HEK293T (cell line): Measurements from ENCODE around the gene FAM193A.
A peak's percentile ranks its signal among the peaks of the same experiment; 100 is the strongest.

Source experiments
- CTCF ChIA-PET: fragments of 350-600 bp; formaldehyde crosslinking; extraction: SDS; loops from one replicate; lab custom pipeline; 2021; ENCODE audit warnings: antibody characterized with exemption, inconsistent platforms; lab: Yijun Ruan, JAX
- POLR2A ChIA-PET: fragments of 350-600 bp; formaldehyde crosslinking; extraction: SDS; loops from one replicate; lab custom pipeline; 2020; ENCODE audit warnings: antibody characterized with exemption, inconsistent platforms; lab: Yijun Ruan, JAX
- DNase-seq: peaks from one replicate; pipeline ENCODE4 v3.0.0; 2012; ENCODE audit warnings: mixed read lengths; ENCODE audit errors: extremely low spot score
- ARNT ChIP-seq: fragments of 450-650 bp; IDR thresholded peaks from 2 replicates; pipeline ENCODE4 v1.6.1; 2017; ENCODE audit warnings: mild to moderate bottlenecking
- BHLHE40 ChIP-seq: fragments of 450-650 bp; IDR thresholded peaks from 2 replicates; pipeline ENCODE4 v1.6.1; 2016; ENCODE audit warnings: mild to moderate bottlenecking, moderate library complexity, borderline replicate concordance
- CTBP1 ChIP-seq: fragments of 450-650 bp; IDR thresholded peaks from 2 replicates; pipeline ENCODE4 v1.6.1; 2016; ENCODE audit warnings: borderline replicate concordance
- ELF4 ChIP-seq: fragments of 450-650 bp; IDR thresholded peaks from 2 replicates; pipeline ENCODE4 v1.6.1; 2017; ENCODE audit warnings: antibody characterized with exemption
- FOXA1 ChIP-seq: fragments of 450-650 bp; IDR thresholded peaks from 2 replicates; pipeline ENCODE4 v1.6.1; 2016; ENCODE audit warnings: mild to moderate bottlenecking
- FOXK2 ChIP-seq: fragments of 450-650 bp; IDR thresholded peaks from 2 replicates; pipeline ENCODE4 v1.6.1; 2016; ENCODE audit warnings: mild to moderate bottlenecking
- FOXM1 ChIP-seq: fragments of 450-650 bp; IDR thresholded peaks from 2 replicates; pipeline ENCODE4 v1.6.1; 2017; ENCODE audit warnings: mild to moderate bottlenecking, borderline replicate concordance
- HDGF ChIP-seq: fragments of 450-650 bp; IDR thresholded peaks from 2 replicates; pipeline ENCODE4 v1.6.1; 2017; ENCODE audit warnings: antibody characterized with exemption, borderline replicate concordance
- L3MBTL2 ChIP-seq: fragments of 450-650 bp; conservative IDR thresholded peaks from 2 replicates; pipeline ENCODE4 v1.6.1; 2016; ENCODE audit warnings: mild to moderate bottlenecking
- LEF1 ChIP-seq: fragments of 450-650 bp; IDR thresholded peaks from 2 replicates; pipeline ENCODE4 v1.6.1; 2017; ENCODE audit warnings: mild to moderate bottlenecking, borderline replicate concordance
- NFRKB ChIP-seq: fragments of 450-650 bp; IDR thresholded peaks from 2 replicates; pipeline ENCODE4 v1.6.1; 2016; ENCODE audit warnings: mild to moderate bottlenecking, moderate library complexity
- PKNOX1 ChIP-seq: fragments of 450-650 bp; IDR thresholded peaks from 2 replicates; pipeline ENCODE4 v1.6.1; 2016
- SUZ12 ChIP-seq: fragments of 450-650 bp; IDR thresholded peaks from 2 replicates; pipeline ENCODE4 v1.6.1; 2016; ENCODE audit warnings: mild to moderate bottlenecking
- TARDBP ChIP-seq: fragments of 450-650 bp; IDR thresholded peaks from 2 replicates; pipeline ENCODE4 v1.6.1; 2016
- ZNF384 ChIP-seq: fragments of 450-650 bp; IDR thresholded peaks from 2 replicates; pipeline ENCODE4 v1.6.1; 2016

Gene FAM193A

GRCh38 chr4:2595952-2596552 lies 59.6 kb downstream of the FAM193A start:
- POLR2A ChIA-PET = no interaction called here
- no peak for DNase-seq
- TF ChIP-seq ZNF384 (no peak), SUZ12 (no peak), LEF1 (no peak), CTBP1 (no peak), L3MBTL2 (no peak), TARDBP (no peak), FOXM1 (no peak), FOXK2 (no peak), NFRKB (no peak), PKNOX1 (no peak), ARNT (no peak)
- CTCF ChIA-PET = no interaction called here

- CTCF ChIA-PET = no interaction called here
- POLR2A ChIA-PET = interaction anchor here (0.8 kb wide), 1 partner anchor 62 kb away, joined by 3 read pairs; no protein-coding TSS in a partner anchor
- TF ChIP-seq NFRKB = no peak
- TF ChIP-seq ZNF384 = no peak
- no peak for TF ChIP-seq PKNOX1
- no peak for TF ChIP-seq BHLHE40
- no peak for TF ChIP-seq TARDBP
- TF ChIP-seq ELF4 = no peak
- TF ChIP-seq HDGF = no peak
- no peak for TF ChIP-seq CTBP1
- TF ChIP-seq FOXM1 = no peak
- DNase-seq = no peak
Observed at GRCh38 chr4:2596611-2597010, 60.2 kb downstream of the FAM193A start.

DNA sequence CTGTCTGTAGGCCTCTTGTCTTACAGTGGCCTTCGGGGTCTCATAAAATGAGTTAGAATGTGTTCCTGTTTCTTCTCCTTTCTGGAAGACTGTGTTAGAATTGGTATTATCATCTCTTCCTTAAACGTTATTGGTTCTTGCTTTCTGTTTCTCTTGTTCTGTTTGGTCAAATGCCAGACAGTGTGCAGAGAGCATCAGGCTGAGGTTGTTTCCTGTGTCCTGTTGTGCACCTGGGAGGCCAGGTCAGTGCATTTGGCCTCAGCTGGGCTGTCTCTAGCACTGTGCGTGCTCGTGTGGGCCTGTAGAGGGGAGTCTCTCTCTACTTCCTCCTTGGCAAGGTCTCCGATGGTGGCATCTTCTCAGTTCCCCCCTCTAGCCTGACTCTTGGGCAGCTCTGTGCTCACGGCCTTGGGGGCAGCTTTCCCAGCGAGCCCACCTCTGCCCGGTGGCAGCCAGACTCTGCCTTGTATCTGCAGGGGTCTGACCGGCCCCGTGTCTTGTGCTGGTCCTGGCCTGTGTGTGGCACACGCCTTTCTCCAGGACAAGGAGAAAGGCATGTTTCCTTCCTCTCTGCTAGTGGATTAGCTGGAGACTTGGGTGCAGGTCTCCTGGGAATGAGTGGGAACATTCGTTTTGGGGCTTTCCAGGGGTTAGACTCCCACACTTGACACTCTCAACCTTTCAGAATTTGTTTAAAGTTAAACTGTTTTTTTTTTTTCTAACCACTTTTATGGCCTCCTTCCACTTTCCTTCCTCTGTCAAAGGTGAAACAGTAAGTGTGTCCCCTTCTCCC lies 62.3 kb downstream of the FAM193A start:
- POLR2A ChIA-PET = no interaction called here
- TF ChIP-seq ARNT = no peak
- TF ChIP-seq FOXA1 = no peak
- TF ChIP-seq PKNOX1 = no peak
- no peak for TF ChIP-seq FOXK2
- TF ChIP-seq ELF4 = no peak
- no peak for TF ChIP-seq HDGF
- no peak for DNase-seq
- CTCF ChIA-PET = no interaction called here

- ChIA-PET CTCF (no interaction called here), POLR2A (no interaction called here)
- no peak for TF ChIP-seq LEF1
- TF ChIP-seq FOXM1 = no peak
- no peak for TF ChIP-seq CTBP1
- DNase-seq = no peak
Observed at GRCh38 chr4:2599304-2599654, 62.8 kb downstream of the FAM193A start.

DNA sequence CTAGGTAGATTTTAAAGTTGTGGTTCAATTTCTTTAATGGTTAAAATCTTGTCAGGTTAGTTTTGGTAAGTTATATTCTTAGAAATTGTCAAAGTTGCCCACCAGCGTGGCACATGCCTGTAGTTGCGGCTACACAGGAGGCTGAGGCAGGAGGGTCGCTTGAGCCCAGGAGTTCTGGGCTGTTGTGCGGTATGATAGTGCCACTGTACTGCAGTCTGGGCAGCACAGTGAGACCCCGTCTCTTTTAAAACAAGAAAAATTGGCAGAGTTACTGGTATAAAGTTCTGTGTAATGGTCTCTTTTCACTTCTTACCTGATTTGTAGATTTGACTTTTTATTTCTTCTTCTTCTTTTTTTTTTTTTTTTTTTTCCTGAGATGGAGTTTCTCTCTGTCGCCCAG lies 64.4 kb downstream of the FAM193A start:
- TF ChIP-seq LEF1 (no peak), PKNOX1 (no peak)
- no peak for DNase-seq
- CTCF ChIA-PET = no interaction called here
- POLR2A ChIA-PET = no interaction called here

GRCh38 chr4:2604614-2605013 lies 68.2 kb downstream of the FAM193A start:
- ChIA-PET POLR2A (no interaction called here), CTCF (interaction anchor here (0.6 kb wide), 2 partner anchors 16 to 107 kb away, joined by 3 to 5 read pairs; no protein-coding TSS in a partner anchor)
- no peak for DNase-seq
- TF ChIP-seq LEF1 (no peak), ZNF384 (peak; percentile 87), PKNOX1 (peak; percentile 73; the same call in 1 of the 2 replicates)
